SIG-M5 treated with dmso at 0.1 percent for 504 hours (cell line): Measurements from ENCODE around the gene STEAP1.
"Not testable (repeated sequence)": the region's sequence is repeated elsewhere in the genome, so short reads cannot be mapped to it uniquely, and the experiment has no call there.

Experiments
- DNase-seq: peaks from one replicate; lab custom pipeline; 2025; ENCODE audit not compliant: unreplicated experiment; lab: John Stamatoyannopoulos, UW

The STEAP1 gene

GRCh38 chr7:90173127-90173844, 19.0 kb downstream of the STEAP1 start:
- no peak for DNase-seq

- no peak for DNase-seq
Measured at GRCh38 chr7:90175667-90176066, 21.4 kb downstream of the STEAP1 start.

- no peak for DNase-seq
Measured at GRCh38 chr7:90176195-90176594, 21.9 kb downstream of the STEAP1 start.

- DNase-seq = no peak
Measured at GRCh38 chr7:90178166-90178565, 23.9 kb downstream of the STEAP1 start.

- DNase-seq = peak; percentile 74
Measured at GRCh38 chr7:90178679-90179278, 24.5 kb downstream of the STEAP1 start.

GRCh38 chr7:90180011-90180585, 25.8 kb downstream of the STEAP1 start:
- no peak for DNase-seq

GRCh38 chr7:90180649-90181048, 26.4 kb downstream of the STEAP1 start:
- DNase-seq = no peak

GRCh38 chr7:90181485-90181884, 27.2 kb downstream of the STEAP1 start:
- no peak for DNase-seq

- DNase-seq = not testable (repeated sequence)
Measured at GRCh38 chr7:90186290-90186689, 32.0 kb downstream of the STEAP1 start.

- DNase-seq = no peak
Measured at GRCh38 chr7:90187507-90188050, 33.3 kb downstream of the STEAP1 start.

GRCh38 chr7:90188281-90188680, 34.0 kb downstream of the STEAP1 start:
- DNase-seq = no peak

GRCh38 chr7:90190995-90191394, 36.7 kb downstream of the STEAP1 start:
- DNase-seq = no peak

- DNase-seq = no peak
Measured at GRCh38 chr7:90191648-90192047, 37.4 kb downstream of the STEAP1 start.

- peak; percentile 35 for DNase-seq
Measured at GRCh38 chr7:90192876-90193750, 38.8 kb downstream of the STEAP1 start.

GRCh38 chr7:90194911-90195809, 40.9 kb downstream of the STEAP1 start:
- DNase-seq = no peak

GRCh38 chr7:90201500-90202195, 47.4 kb downstream of the STEAP1 start:
- no peak for DNase-seq

- no peak for DNase-seq
Measured at GRCh38 chr7:90207956-90208355, 53.7 kb downstream of the STEAP1 start.

GRCh38 chr7:90209776-90210175, 55.5 kb downstream of the STEAP1 start:
- DNase-seq = no peak

GRCh38 chr7:90210475-90210874, 56.2 kb downstream of the STEAP1 start:
- no peak for DNase-seq

- DNase-seq = no peak
Measured at GRCh38 chr7:90210981-90211380, 56.7 kb downstream of the STEAP1 start.
